H9 (cell line): ENCODE measurements around the gene ZNF653. TPM values are rescaled to one million over a fixed set of nuclear protein-coding genes. Genes with fewer than 3 reads are reported as not detected.
A peak's percentile ranks its signal among the peaks of the same experiment; 100 is the strongest.

ENCODE experiments used
- DNase-seq: peaks from one replicate; pipeline ENCODE4 v3.0.0-alpha.2; 2017
- H2AFZ ChIP-seq: one replicate; pipeline ENCODE4 v1.6.1; 2013; ENCODE audit warnings: mild to moderate bottlenecking, low read length, control low read depth, moderate library complexity
- H2AK5ac ChIP-seq: 2 replicates; pipeline ENCODE4 v1.6.1; 2013; ENCODE audit warnings: low read length, control low read depth, mixed read lengths; ENCODE audit not compliant: insufficient read length
- H2BK120ac ChIP-seq: one replicate; pipeline ENCODE4 v1.6.1; 2013; ENCODE audit warnings: low read depth, mild to moderate bottlenecking, low read length, control low read depth, inconsistent platforms; ENCODE audit not compliant: poor library complexity, severe bottlenecking
- H2BK12ac ChIP-seq: 2 replicates; pipeline ENCODE4 v1.6.1; 2013; ENCODE audit warnings: low read length, control low read depth, mixed read lengths, low read depth; ENCODE audit not compliant: insufficient read length
- H2BK15ac ChIP-seq: 2 replicates; pipeline ENCODE4 v1.6.1; 2013; ENCODE audit warnings: low read depth, low read length, control low read depth
- H2BK20ac ChIP-seq: one replicate; pipeline ENCODE4 v1.6.1; 2013; ENCODE audit warnings: low read depth, mild to moderate bottlenecking, low read length, control low read depth, inconsistent platforms; ENCODE audit not compliant: poor library complexity, severe bottlenecking
- H2BK5ac ChIP-seq: 2 replicates; pipeline ENCODE4 v1.6.1; 2013; ENCODE audit warnings: low read length, control low read depth, mixed read lengths; ENCODE audit not compliant: insufficient read length
- H3K14ac ChIP-seq: 2 replicates; pipeline ENCODE4 v1.6.1; 2013; ENCODE audit warnings: low read length, control low read depth; ENCODE audit not compliant: insufficient read depth
- H3K18ac ChIP-seq: 2 replicates; pipeline ENCODE4 v1.6.1; 2013; ENCODE audit warnings: low read depth, mild to moderate bottlenecking, mixed read lengths, low read length, control low read depth; ENCODE audit not compliant: insufficient read length
- H3K23ac ChIP-seq: 2 replicates; pipeline ENCODE4 v1.6.1; 2013; ENCODE audit warnings: low read length, control low read depth, mixed read lengths, low read depth; ENCODE audit not compliant: insufficient read length
- H3K23me2 ChIP-seq: 2 replicates; pipeline ENCODE4 v1.6.1; 2013; ENCODE audit warnings: low read depth, mild to moderate bottlenecking, mixed read lengths, low read length, control low read depth; ENCODE audit not compliant: insufficient read length, poor library complexity, severe bottlenecking
- H3K27ac ChIP-seq: 2 replicates; pipeline ENCODE4 v1.5.1; 2013; ENCODE audit warnings: low read length, control low read depth, mixed read lengths, low read depth; ENCODE audit not compliant: insufficient read length
- H3K27me3 ChIP-seq: 2 replicates; pipeline ENCODE4 v1.6.1; 2013; ENCODE audit warnings: low read length, control low read depth, inconsistent platforms; ENCODE audit not compliant: insufficient read depth
- H3K4ac ChIP-seq: 2 replicates; pipeline ENCODE4 v1.6.1; 2013; ENCODE audit warnings: low read depth, mild to moderate bottlenecking, control low read depth, inconsistent platforms, low read length, moderate library complexity
- H3K4me1 ChIP-seq: 2 replicates; pipeline ENCODE4 v1.6.1; 2013; ENCODE audit warnings: low read length, control low read depth, inconsistent platforms; ENCODE audit not compliant: insufficient read depth
- H3K4me2 ChIP-seq: 2 replicates; pipeline ENCODE4 v1.6.1; 2013; ENCODE audit warnings: low read length, control low read depth, mixed read lengths; ENCODE audit not compliant: insufficient read length, insufficient read depth
- H3K56ac ChIP-seq: 2 replicates; pipeline ENCODE4 v1.6.1; 2013; ENCODE audit warnings: low read depth, mild to moderate bottlenecking, mixed read lengths, low read length, control low read depth; ENCODE audit not compliant: insufficient read length
- H3K79me1 ChIP-seq: 2 replicates; pipeline ENCODE4 v1.6.1; 2013; ENCODE audit warnings: low read depth, mild to moderate bottlenecking, moderate library complexity, low read length, control low read depth, inconsistent platforms; ENCODE audit not compliant: insufficient read depth, poor library complexity, severe bottlenecking
- H3K79me2 ChIP-seq: 2 replicates; pipeline ENCODE4 v1.6.1; 2013; ENCODE audit warnings: low read length, control low read depth, inconsistent platforms; ENCODE audit not compliant: insufficient read depth
- H3K9ac ChIP-seq: 2 replicates; pipeline ENCODE4 v1.6.1; 2013; ENCODE audit warnings: low read length, control low read depth, mixed read lengths; ENCODE audit not compliant: insufficient read length; ENCODE audit errors: extremely low read depth
- H3K9me3 ChIP-seq: one replicate; pipeline ENCODE4 v1.6.1; 2013; ENCODE audit warnings: low read depth, low read length, inconsistent platforms; ENCODE audit not compliant: control insufficient read depth
- H3T11ph ChIP-seq: one replicate; pipeline ENCODE4 v1.6.1; 2013; ENCODE audit warnings: mild to moderate bottlenecking, low read length, control low read depth, inconsistent platforms
- H4K20me1 ChIP-seq: one replicate; pipeline ENCODE4 v1.6.1; 2013; ENCODE audit not compliant: control insufficient read depth, insufficient read length, insufficient read depth
- H4K5ac ChIP-seq: 2 replicates; pipeline ENCODE4 v1.6.1; 2013; ENCODE audit warnings: low read depth, mild to moderate bottlenecking, mixed read lengths, low read length, control low read depth; ENCODE audit not compliant: insufficient read length
- H4K8ac ChIP-seq: replicated peaks from 2 replicates; pipeline ENCODE4 v1.6.1; 2013; ENCODE audit warnings: low read length, control low read depth, mixed read lengths, low read depth; ENCODE audit not compliant: insufficient read length
- H4K91ac ChIP-seq: 2 replicates; pipeline ENCODE4 v1.6.1; 2013; ENCODE audit warnings: low read depth, mild to moderate bottlenecking, moderate library complexity, mixed read lengths, low read length, control low read depth; ENCODE audit not compliant: insufficient read length
- H3K27ac Mint-ChIP-seq, 3 experiments: 2 replicates in 2 of 3; 3 replicates in 1 of 3; pipeline ENCODE4 v1.8.0; 2020 to 2021; ENCODE audit warnings: mixed read lengths in 3 of 3, mild to moderate bottlenecking in 1 of 3, moderate library complexity in 1 of 3
- H3K27me3 Mint-ChIP-seq: 2 replicates; pipeline ENCODE4 v1.8.0; 2021; ENCODE audit warnings: low read depth, mild to moderate bottlenecking, moderate library complexity, mixed read lengths
- H3K36me3 Mint-ChIP-seq, 3 experiments: 2 replicates in 2 of 3; 3 replicates in 1 of 3; pipeline ENCODE4 v1.8.0; 2020 to 2021; ENCODE audit warnings: low read depth in 3 of 3, mixed read lengths in 3 of 3; ENCODE audit not compliant: insufficient read depth in 1 of 3
- H3K4me1 Mint-ChIP-seq, 2 experiments: 2 replicates each; pipeline ENCODE4 v1.8.0; 2020; ENCODE audit warnings: mixed read lengths in 2 of 2
- H3K4me3 Mint-ChIP-seq, 2 experiments: 2 replicates in 1 of 2; 3 replicates in 1 of 2; pipeline ENCODE4 v1.8.0; 2020 to 2021; ENCODE audit warnings: mild to moderate bottlenecking in 2 of 2, mixed read lengths in 2 of 2, moderate library complexity in 1 of 2
- H3K9me3 Mint-ChIP-seq, 2 experiments: 2 replicates in 1 of 2; 3 replicates in 1 of 2; pipeline ENCODE4 v1.8.0; 2020; ENCODE audit warnings: mild to moderate bottlenecking in 2 of 2, mixed read lengths in 2 of 2, moderate library complexity in 1 of 2
- WGBS: extraction: QIAGEN DNeasy Blood & Tissue Kit; methylation state at CpG from one replicate; pipeline ENCODE4 v1.1.7; 2013; ENCODE audit warnings: missing lambda C conversion rate, low lambda C conversion rate, mixed read lengths; ENCODE audit not compliant: insufficient read length; ENCODE audit errors: extremely low coverage; 5-methylcytosine and 5-hydroxymethylcytosine counted together
- total RNA-seq: library from RNA; stranded (reverse); gene quantifications from 2 replicates; pipeline ENCODE4 v1.2.1, GENCODE V29; 2021
- TF ChIP-seq, protein P1 (sequence below): fragments of 200-600 bp; sonication (generic); conservative IDR thresholded peaks from 3 replicates; pipeline ENCODE4 v1.8.0; 2021; ENCODE audit warnings: antibody characterized with exemption, mild to moderate bottlenecking

The ZNF653 gene
- total RNA-seq, 1 experiment from 2014 or later, result 11.6 TPM

DNA sequence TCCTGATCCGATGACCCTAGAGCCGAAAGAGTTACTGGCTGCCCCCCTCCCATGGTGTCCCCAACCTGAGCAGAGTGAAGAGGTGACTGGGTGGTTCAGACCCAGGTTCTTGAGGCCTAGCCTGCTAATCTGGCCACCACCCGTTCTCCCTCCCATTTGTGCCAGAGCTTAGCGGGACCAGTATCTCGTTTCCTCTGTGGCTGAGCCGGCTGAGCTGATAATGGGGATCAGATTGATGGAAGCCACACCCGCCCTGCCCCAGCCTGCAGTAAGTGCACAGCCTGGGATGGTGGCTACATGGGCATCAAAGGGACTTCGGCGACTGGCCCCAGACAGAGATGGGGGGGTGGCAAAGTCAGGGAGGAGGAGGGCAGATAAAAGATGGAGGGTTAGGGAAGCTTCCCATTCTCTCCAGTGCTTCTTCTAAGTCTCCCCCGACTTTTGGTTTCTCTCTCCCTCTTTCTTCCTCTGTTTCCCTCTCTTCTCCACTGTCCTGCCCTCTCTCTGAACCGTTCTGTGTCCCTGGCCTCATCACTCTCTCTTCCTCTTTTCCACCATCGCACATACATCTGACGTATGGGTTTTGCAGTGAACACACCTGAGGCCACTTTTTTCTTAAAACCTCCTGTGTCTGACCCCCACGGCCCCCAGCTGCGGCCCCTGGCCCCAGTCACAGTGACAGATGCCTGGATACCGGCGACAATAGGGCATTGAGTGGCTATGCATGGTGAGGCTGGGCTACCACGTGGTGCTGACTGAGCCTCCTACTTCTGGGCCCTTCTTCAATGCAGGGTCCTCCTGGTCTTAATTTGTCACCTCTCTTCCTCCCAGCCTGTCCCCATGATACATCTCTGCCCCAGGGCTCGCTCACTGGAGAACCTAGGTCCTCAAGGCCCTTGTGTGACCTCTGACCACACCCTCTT, 27.2 kb downstream of the ZNF653 start:
- H2BK12ac ChIP-seq, result no peak overlapping the region
- H2AFZ ChIP-seq, result no peak overlapping the region
- H3K23me2 ChIP-seq, result peaks cover 7% of the 10 kb centered on the region
- no peak overlapping the region for H4K91ac ChIP-seq
- H3K4ac ChIP-seq, result no peak overlapping the region
- H3K27ac Mint-ChIP-seq, result no peak overlapping the region; a peak in 1 of 7 replicates
- H3K4me1 Mint-ChIP-seq, result peaks cover 4 to 18% of the 10 kb centered on the region in 2 experiments; a peak in 3 of 4 replicates
- no peak overlapping the region for H3T11ph ChIP-seq
- no peak overlapping the region for H3K23ac ChIP-seq
- H3K27ac ChIP-seq, result no peak overlapping the region
- H3K27me3 Mint-ChIP-seq, result peaks cover 43% of the 10 kb centered on the region
- H2BK20ac ChIP-seq, result no peak overlapping the region
- no peak overlapping the region for H3K9ac ChIP-seq
- peak overlapping the region; percentile 54 to 68; a peak in 4 of 5 replicates for H3K4me3 Mint-ChIP-seq
- H3K79me1 ChIP-seq, result no peaks in the 10 kb centered on the region
- H3K36me3 Mint-ChIP-seq, result no peaks in the 10 kb centered on the region; a peak in 1 of 7 replicates
- TF ChIP-seq, protein P1, sequence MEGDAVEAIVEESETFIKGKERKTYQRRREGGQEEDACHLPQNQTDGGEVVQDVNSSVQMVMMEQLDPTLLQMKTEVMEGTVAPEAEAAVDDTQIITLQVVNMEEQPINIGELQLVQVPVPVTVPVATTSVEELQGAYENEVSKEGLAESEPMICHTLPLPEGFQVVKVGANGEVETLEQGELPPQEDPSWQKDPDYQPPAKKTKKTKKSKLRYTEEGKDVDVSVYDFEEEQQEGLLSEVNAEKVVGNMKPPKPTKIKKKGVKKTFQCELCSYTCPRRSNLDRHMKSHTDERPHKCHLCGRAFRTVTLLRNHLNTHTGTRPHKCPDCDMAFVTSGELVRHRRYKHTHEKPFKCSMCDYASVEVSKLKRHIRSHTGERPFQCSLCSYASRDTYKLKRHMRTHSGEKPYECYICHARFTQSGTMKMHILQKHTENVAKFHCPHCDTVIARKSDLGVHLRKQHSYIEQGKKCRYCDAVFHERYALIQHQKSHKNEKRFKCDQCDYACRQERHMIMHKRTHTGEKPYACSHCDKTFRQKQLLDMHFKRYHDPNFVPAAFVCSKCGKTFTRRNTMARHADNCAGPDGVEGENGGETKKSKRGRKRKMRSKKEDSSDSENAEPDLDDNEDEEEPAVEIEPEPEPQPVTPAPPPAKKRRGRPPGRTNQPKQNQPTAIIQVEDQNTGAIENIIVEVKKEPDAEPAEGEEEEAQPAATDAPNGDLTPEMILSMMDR, result no peak
- H4K20me1 ChIP-seq, result no peaks in the 10 kb centered on the region
- no peak overlapping the region for H3K14ac ChIP-seq
- H2BK15ac ChIP-seq, result no peak overlapping the region
- no peak overlapping the region for H2BK5ac ChIP-seq
- peak overlapping the region; percentile 36 for H3K4me2 ChIP-seq
- no peak overlapping the region for H4K8ac ChIP-seq
- H3K27me3 ChIP-seq, result peaks cover 12% of the 10 kb centered on the region
- H3K18ac ChIP-seq, result no peak overlapping the region
- H3K9me3 Mint-ChIP-seq, result peaks cover 0 to 4% of the 10 kb centered on the region in 2 experiments; a peak in 3 of 5 replicates
- no peak for DNase-seq
- no peaks in the 10 kb centered on the region for H3K79me2 ChIP-seq
- no peak overlapping the region for H2AK5ac ChIP-seq
- no peaks in the 10 kb centered on the region for H3K9me3 ChIP-seq
- H3K4me1 ChIP-seq, result no peaks in the 10 kb centered on the region
- H3K56ac ChIP-seq, result no peak overlapping the region
- H4K5ac ChIP-seq, result no peak overlapping the region
- no peak overlapping the region for H2BK120ac ChIP-seq
- no CpG with 5 or more reads among the region's 19 CpGs for WGBS
